Measurements from ENCODE around the gene IAH1.

IAH1 gene

DNA sequence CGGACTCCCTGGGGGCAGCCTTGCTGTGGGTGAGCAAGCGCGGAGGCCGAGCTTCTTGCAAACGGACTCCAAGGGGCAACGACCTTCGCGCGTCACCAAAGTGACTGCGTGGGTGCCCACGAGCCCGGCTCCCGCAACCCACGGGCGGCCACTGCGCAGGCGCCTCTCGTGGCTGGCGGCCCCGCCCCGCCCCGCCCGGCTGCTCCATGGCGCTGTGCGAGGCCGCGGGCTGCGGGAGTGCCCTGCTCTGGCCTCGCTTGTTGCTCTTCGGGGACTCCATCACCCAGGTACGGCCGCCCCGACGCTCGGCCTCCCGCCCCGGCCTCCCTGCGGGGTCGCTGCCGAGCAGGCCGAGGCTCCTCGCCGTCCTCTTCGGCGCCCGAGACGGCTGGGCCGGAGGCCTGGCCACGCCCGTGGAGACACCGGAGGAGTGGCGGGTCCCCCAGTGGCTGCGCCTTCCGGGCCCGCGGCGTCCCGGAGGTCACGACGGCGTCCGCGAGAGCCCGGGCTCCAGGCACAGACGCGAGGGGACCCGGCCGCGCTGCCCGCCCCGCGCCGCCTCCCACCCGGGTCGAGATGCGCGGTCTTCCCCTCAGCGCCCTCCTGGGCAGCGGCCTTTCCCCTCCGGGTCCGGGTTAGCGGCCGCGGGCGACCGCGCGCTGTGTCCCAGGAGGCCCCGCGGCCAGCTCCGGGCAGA is at the start of gene IAH1:
TSS of gene IAH1 (plus strand) at position 191 of the 697 bp plus-strand sequence. CDS start at position 207, 16 bp downstream.
- DNase-seq, result peak; percentile 80

GRCh38 chr2:9428965-9429577 is 45.3 kb upstream of the IAH1 start:
- no peak for DNase-seq

GRCh38 chr2:9430316-9431293 is 43.7 kb upstream of the IAH1 start:
- no peak for DNase-seq

GRCh38 chr2:9434489-9434888 is 39.9 kb upstream of the IAH1 start:
- DNase-seq, result no peak

GRCh38 chr2:9439536-9439935 is 34.8 kb upstream of the IAH1 start:
- no peak for DNase-seq

GRCh38 chr2:9440058-9440727 is 34.2 kb upstream of the IAH1 start:
- no peak for DNase-seq

- no peak for DNase-seq
Measured at GRCh38 chr2:9441556-9441955, 32.8 kb upstream of the IAH1 start.

- no peak for DNase-seq
Measured at GRCh38 chr2:9443526-9443925, 30.8 kb upstream of the IAH1 start.

DNA sequence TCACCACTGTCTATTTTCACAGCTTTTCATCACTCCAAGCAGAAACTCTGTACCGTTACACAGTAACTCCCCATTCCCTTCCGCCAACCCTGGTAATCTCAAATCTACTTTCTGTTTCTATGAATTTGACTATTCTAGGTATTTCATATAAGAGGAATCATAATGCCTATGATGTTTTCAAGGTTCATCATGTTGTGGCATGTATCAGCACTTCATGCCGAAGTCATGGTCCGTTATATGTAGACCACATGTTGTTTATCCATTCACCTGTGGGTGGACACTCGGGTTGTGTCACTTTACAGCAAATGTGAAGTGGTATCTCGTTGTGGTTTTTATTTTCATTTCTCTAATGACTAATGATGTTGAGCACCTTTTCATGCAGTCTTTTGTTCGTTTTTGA is 29.3 kb upstream of the IAH1 start:
- no peak for DNase-seq

DNA sequence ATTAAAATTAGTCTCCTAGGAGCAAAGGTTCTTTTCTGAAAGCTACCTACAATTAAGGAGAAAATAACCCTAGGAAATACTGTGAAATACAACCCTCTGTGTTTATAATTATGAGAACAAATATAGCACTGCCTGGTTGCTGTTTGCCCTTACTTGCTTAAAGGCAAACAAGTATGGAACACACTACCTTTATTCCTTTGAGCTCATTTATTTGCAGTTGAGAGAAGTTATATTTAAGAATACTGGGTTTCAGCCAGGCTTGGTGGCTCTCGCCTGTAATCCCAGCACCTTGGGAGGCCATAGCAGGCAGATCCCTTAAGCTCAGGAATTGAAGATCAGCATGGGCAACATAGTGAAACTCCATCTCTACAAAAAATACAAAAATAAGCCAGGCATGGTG is 23.1 kb upstream of the IAH1 start:
- DNase-seq, result no peak

- no peak for DNase-seq
Measured at GRCh38 chr2:9460441-9461017, 13.8 kb upstream of the IAH1 start.

GRCh38 chr2:9461079-9461478 is 13.3 kb upstream of the IAH1 start:
- no peak for DNase-seq

- DNase-seq, result no peak
Measured at GRCh38 chr2:9462313-9462712, 12.0 kb upstream of the IAH1 start.

GRCh38 chr2:9462886-9463697 is 11.3 kb upstream of the IAH1 start:
- no peak for DNase-seq

- DNase-seq, result peak; percentile 45
Measured at GRCh38 chr2:9463698-9464034, 10.7 kb upstream of the IAH1 start.

- no peak for DNase-seq
Measured at GRCh38 chr2:9465170-9465569, 9.2 kb upstream of the IAH1 start.

DNA sequence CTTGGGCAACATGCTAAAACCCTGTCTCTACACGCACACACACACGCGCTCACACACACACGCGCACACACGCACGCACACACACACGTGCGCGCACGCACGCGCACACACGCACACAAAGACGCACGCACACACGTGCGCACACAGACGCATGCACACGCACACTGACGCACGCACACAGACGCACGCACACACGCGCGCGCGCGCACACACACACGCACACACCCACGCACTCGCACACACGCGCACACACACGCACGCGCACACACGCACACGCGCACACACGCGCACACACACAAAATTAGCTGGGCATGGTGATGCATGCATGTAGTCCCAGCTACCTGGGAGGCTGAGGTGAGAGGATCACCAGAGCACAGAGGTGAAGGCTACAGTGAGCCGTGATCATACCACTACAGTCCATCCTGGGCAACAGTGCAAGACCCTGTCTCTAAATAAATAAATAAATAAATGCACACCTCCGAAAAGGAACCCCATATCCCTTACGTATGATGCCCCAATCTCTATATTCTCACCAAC is 8.1 kb upstream of the IAH1 start:
- no peak for DNase-seq

DNA sequence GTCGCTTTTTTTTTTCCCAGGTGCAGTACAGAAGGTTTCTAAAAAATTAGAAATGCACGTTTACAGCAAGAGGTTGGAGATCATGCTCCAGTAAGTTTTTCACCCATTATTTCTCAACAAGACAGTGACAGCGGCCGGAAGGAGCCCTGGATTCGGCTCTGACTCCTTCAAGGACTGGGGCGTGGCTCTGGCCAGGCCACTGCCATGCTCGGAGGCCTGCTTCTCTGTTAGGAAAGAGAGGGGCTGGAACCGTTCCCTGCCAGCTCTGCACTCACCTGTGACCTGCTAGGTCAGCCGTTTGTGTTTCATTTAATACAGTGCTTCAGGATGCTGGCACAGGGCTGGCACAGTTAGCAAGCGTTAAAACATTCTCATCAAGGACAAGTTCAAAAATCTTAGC is 6.7 kb upstream of the IAH1 start:
- no peak for DNase-seq

DNA sequence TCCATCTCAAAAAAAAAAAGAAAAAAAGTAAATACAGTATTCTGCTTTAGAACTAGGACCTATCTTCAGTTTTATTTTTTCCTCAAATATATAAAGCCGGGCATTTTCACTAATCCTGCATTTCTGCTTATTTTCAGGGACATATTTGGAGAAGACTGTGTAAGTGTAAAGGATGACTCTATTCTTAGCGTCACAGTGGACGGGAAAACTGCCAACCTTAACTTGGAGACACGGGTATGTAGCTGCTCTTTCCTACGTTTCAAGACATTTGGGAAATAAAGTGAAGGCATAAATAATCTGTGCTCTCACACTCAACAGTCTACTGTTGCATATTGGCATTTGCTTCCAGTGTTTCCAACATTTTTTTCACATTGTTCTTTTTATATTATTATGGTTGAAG is 3.1 kb upstream of the IAH1 start:
- DNase-seq, result no peak

- DNase-seq, result no peak
Measured at GRCh38 chr2:9472511-9472910, 1.8 kb upstream of the IAH1 start.

- no peak for DNase-seq
Measured at GRCh38 chr2:9473308-9473984, 905 bp upstream of the IAH1 start.

Data from suppressor macrophage treated with lipopolysaccharide for 4 hours (primary cell).